HEK293 (cell line): ENCODE data around the gene PPDPF.
"Not testable (repeated sequence)": the region's sequence is repeated elsewhere in the genome, so short reads cannot be mapped to it uniquely, and the experiment has no call there.

Experiments used
- CTCF ChIA-PET: fragments of 350-600 bp; formaldehyde crosslinking; extraction: SDS; loops from one replicate; lab custom pipeline; 2021; ENCODE audit warnings: antibody characterized with exemption; lab: Yijun Ruan, JAX
- POLR2A ChIA-PET: fragments of 300-600 bp; formaldehyde crosslinking; extraction: SDS; loops from one replicate; lab custom pipeline; 2020; ENCODE audit warnings: antibody characterized with exemption, inconsistent platforms; lab: Yijun Ruan, JAX
- H3K27ac ChIP-seq: fragments of 200-500 bp; sonication (Bioruptor generic); 2 replicates; pipeline ENCODE4 v1.5.1; 2014; ENCODE audit warnings: low read depth, low read length, control low read depth, inconsistent platforms; ENCODE audit errors: extremely low read depth
- H3K36me3 ChIP-seq, 2 experiments: fragments of 200-500 bp in 1 of 2; sonication (Bioruptor generic) in 1 of 2; 1 replicate in 1 of 2; 2 replicates in 1 of 2; pipeline ENCODE4 v1.5.1; 2014 to 2017; ENCODE audit warnings: inconsistent platforms in 2 of 2, low read length in 2 of 2; ENCODE audit not compliant: control insufficient read depth in 2 of 2, insufficient read depth in 1 of 2
- H3K4me1 ChIP-seq: fragments of 200-500 bp; sonication (Bioruptor generic); 2 replicates; pipeline ENCODE4 v1.5.1; 2014; ENCODE audit warnings: mild to moderate bottlenecking, low read length, inconsistent platforms; ENCODE audit not compliant: control insufficient read depth, insufficient read depth
- H3K4me3 ChIP-seq: 2 replicates; pipeline ENCODE4 v1.5.1; 2011; ENCODE audit warnings: low read depth, mild to moderate bottlenecking, control low read depth, low read length, moderate library complexity
- H3K9me3 ChIP-seq: fragments of 200-500 bp; sonication (Bioruptor generic); 2 replicates; pipeline ENCODE4 v1.5.1; 2014; ENCODE audit warnings: low read depth, low read length, inconsistent platforms; ENCODE audit not compliant: control insufficient read depth, insufficient read depth
- SP3 ChIP-seq: fragments of 450-650 bp; formaldehyde crosslinking; IDR thresholded peaks from 2 replicates; pipeline ENCODE4 v1.5.1; 2016; ENCODE audit warnings: missing biosample characterization, missing genetic modification characterization
- ZNF600 ChIP-seq: fragments of 450-650 bp; formaldehyde crosslinking; IDR thresholded peaks from 2 replicates; pipeline ENCODE4 v1.5.1; 2016; ENCODE audit warnings: missing biosample characterization, missing genetic modification characterization

Gene PPDPF

DNA sequence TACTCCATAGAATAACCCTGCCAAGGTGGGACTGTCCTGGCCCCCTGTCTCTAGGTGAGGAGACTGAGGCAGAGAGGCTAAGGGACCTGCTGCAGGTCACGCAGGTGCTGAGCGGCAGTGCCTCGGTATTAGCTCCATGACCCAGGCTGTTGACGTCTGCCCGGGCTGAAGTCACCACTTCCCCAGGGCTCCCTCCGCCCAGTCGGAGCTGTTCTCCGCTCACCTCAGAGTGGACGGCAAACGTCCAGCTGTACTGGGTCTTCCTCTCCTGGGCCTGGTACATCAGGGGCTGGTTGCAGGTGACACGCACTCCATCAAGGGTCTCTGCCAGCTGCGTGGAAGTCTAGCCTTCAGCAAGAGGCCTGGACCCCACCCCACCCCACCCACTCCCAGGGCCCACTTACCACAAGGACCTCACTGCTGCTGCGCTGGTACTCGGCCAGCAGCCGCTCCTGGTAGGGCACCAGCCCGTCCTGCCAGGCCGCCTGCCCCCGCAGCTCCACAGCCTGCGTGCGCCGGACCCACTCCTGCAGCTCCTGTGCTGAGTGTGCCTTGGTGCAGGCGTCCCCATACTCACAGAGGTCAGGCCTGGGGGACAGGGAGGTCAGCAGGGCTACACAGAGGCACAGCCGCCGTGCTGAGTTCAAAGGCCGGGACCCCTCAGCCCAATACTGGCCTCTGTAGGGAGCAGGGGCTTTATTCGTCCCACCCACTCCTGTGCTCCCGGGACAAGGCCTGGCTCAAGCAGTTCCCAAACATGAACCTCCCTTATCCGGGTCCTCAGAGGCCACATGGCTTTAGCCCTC lies 49.9 kb downstream of the PPDPF start:
- ChIA-PET POLR2A (interaction anchor here (0.9 to 1.0 kb wide), 2 partner anchors 21 to 88 kb away, joined by 3 read pairs; partner anchors contain the start of gene RTEL1), CTCF (interaction anchor here (0.6 kb wide), 1 partner anchor 8 kb away, joined by 3 read pairs; no protein-coding TSS in a partner anchor)
- Histone ChIP-seq H3K36me3 (peaks cover 0 to 7% of the 10 kb centered on the region in 2 experiments; a peak in 1 of 3 replicates), H3K9me3 (no peaks in the 10 kb centered on the region), H3K4me1 (0 out of 2 replicates have a peak, but pooled peaks cover 3% of the 10 kb centered on the region), H3K4me3 (no peak overlapping the region), H3K27ac (no peak overlapping the region)
- TF ChIP-seq ZNF600 (tag by site-specific recombination) (peak; percentile 47), SP3 (no peak)

DNA sequence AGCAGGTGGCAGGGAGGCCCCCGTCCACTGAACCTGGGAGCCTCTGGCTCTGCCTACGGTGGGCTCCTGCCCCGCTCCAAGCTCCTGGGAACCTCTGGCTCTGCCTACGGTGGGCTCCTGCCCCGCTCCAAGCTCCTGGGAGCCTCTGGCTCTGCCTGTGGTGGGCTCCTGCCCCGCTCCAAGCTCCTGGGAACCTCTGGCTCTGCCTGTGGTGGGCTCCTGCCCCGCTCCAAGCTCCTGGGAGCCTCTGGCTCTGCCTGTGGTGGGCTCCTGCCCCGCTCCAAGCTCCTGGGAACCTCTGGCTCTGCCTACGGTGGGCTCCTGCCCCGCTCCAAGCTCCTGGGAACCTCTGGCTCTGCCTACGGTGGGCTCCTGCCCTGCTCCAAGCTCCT lies 50.5 kb downstream of the PPDPF start:
- H3K4me3 ChIP-seq, H3K27ac ChIP-seq, H3K9me3 ChIP-seq, H3K36me3 ChIP-seq, H3K4me1 ChIP-seq: not testable (repeated sequence)
- ChIA-PET CTCF (interaction anchor here (0.6 kb wide), 1 partner anchor 8 kb away, joined by 3 read pairs; no protein-coding TSS in a partner anchor), POLR2A (interaction anchor here (0.6 to 1.0 kb wide), 2 partner anchors 41 to 87 kb away, joined by 3 read pairs; partner anchors contain the start of gene RTEL1)
